HS-5 (cell line): ENCODE results near the gene LRGUK.
A peak's percentile ranks its signal among the peaks of the same experiment; 100 is the strongest.

Experiments
- DNase-seq: peaks from one replicate; pipeline ENCODE4 v3.0.0-alpha.2; 2012; ENCODE audit warnings: low read depth

Gene LRGUK

GRCh38 chr7:134128829-134129228 lies 1.7 kb downstream of the LRGUK start:
- DNase-seq: no peak

GRCh38 chr7:134129856-134130523 lies 2.9 kb downstream of the LRGUK start:
- no peak for DNase-seq

GRCh38 chr7:134134004-134134403 lies 6.9 kb downstream of the LRGUK start:
- no peak for DNase-seq

- no peak for DNase-seq
Observed at GRCh38 chr7:134140889-134141867, 14.0 kb downstream of the LRGUK start.

GRCh38 chr7:134141868-134142264 lies 14.7 kb downstream of the LRGUK start:
- no peak for DNase-seq

GRCh38 chr7:134153493-134154136 lies 26.5 kb downstream of the LRGUK start:
- DNase-seq: no peak

- DNase-seq: no peak
Observed at GRCh38 chr7:134154581-134155130, 27.5 kb downstream of the LRGUK start.

GRCh38 chr7:134155206-134155605 lies 28.1 kb downstream of the LRGUK start:
- DNase-seq: no peak

- DNase-seq: no peak
Observed at GRCh38 chr7:134155871-134156270, 28.7 kb downstream of the LRGUK start.

- no peak for DNase-seq
Observed at GRCh38 chr7:134165252-134165651, 38.1 kb downstream of the LRGUK start.

GRCh38 chr7:134167250-134167649 lies 40.1 kb downstream of the LRGUK start:
- DNase-seq: no peak

- no peak for DNase-seq
Observed at GRCh38 chr7:134167841-134168240, 40.7 kb downstream of the LRGUK start.

- peak; percentile 70 for DNase-seq
Observed at GRCh38 chr7:134174795-134175261, 47.7 kb downstream of the LRGUK start.

- DNase-seq: no peak
Observed at GRCh38 chr7:134175334-134176036, 48.3 kb downstream of the LRGUK start.

GRCh38 chr7:134176037-134176350 lies 48.9 kb downstream of the LRGUK start:
- DNase-seq: no peak

- no peak for DNase-seq
Observed at GRCh38 chr7:134179036-134180011, 52.2 kb downstream of the LRGUK start.

- DNase-seq: no peak
Observed at GRCh38 chr7:134180376-134180775, 53.2 kb downstream of the LRGUK start.

GRCh38 chr7:134182078-134182477 lies 54.9 kb downstream of the LRGUK start:
- no peak for DNase-seq

- no peak for DNase-seq
Observed at GRCh38 chr7:134184767-134185166, 57.6 kb downstream of the LRGUK start.

- DNase-seq: peak; percentile 44
Observed at GRCh38 chr7:134186027-134186426, 58.9 kb downstream of the LRGUK start.

- DNase-seq: no peak
Observed at GRCh38 chr7:134186801-134187200, 59.7 kb downstream of the LRGUK start.
